ENCODE data around the gene BAIAP2. TPM values are rescaled to one million over a fixed set of nuclear protein-coding genes. Genes with fewer than 3 reads are reported as not detected.
A peak's percentile ranks its signal among the peaks of the same experiment; 100 is the strongest.

Gene BAIAP2
- total and polyA plus RNA-seq, 8 donors, result 21.1 to 263 (median 56.3) TPM

- H3K27ac ChIP-seq, result peak overlapping the region in 4 of 5 donors; percentile 70 to 81 (median 73)
Measured at GRCh38 chr17:81046132-81046769, 11.3 kb downstream of the BAIAP2 start.

GRCh38 chr17:81046770-81047359 is 11.9 kb downstream of the BAIAP2 start:
- Histone ChIP-seq H3K27me3 (no peaks in the 10 kb centered on the region), H3K4me3 (no peak overlapping the region), H3K4me1 (peaks cover 89 to 100% (median 95%) of the 10 kb centered on the region in 4 donors), H3K27ac (peak overlapping the region in 4 of 5 donors; percentile 70 to 81 (median 73)), H3K9me3 (no peaks in the 10 kb centered on the region), H3K36me3 (no peaks in the 10 kb centered on the region)
- no peak for TF ChIP-seq POLR2A (IDR thresholded peaks at IDR 0.05)
- TF ChIP-seq POLR2AphosphoS5 (IDR thresholded peaks at IDR 0.05), result peak in 1 of 3 donors; percentile 7
- no peak for TF ChIP-seq CTCF (IDR thresholded peaks at IDR 0.05)
- DNase-seq, result peak in 1 of 2 donors; percentile 58
- intact Hi-C loops (cut with DNase I; ENCODE audit: low total_unique reads), result no loop called here
- WGBS, 5 donors, result 54 to 82% (median 74%) methylated on average over 12 to 18 of the region's 18 CpGs

More at GRCh38 chr17:81046132-81046769, 11.3 kb downstream of the BAIAP2 start:
- intact Hi-C loops (cut with DNase I; ENCODE audit: low total_unique reads), result no loop called here
- no peak for DNase-seq
- WGBS, 5 donors, result 83 to 92% (median 86%) methylated on average over 12 to 17 of the region's 17 CpGs
- Histone ChIP-seq H3K36me3 (no peaks in the 10 kb centered on the region), H3K4me1 (peaks cover 85 to 100% (median 92%) of the 10 kb centered on the region in 4 donors), H3K4me3 (no peak overlapping the region), H3K27me3 (no peaks in the 10 kb centered on the region), H3K9me3 (no peaks in the 10 kb centered on the region)
- TF ChIP-seq POLR2AphosphoS5 (IDR thresholded peaks at IDR 0.05) (no peak), POLR2A (IDR thresholded peaks at IDR 0.05) (no peak), CTCF (IDR thresholded peaks at IDR 0.05) (no peak), EP300 (IDR thresholded peaks at IDR 0.05) (no peak)

- DNase-seq, result no peak
- H3K36me3 ChIP-seq, result no peaks in the 10 kb centered on the region
- H3K27ac ChIP-seq, result peak overlapping the region in 4 of 5 donors; percentile 77 to 89 (median 80)
- no peak overlapping the region for H3K4me3 ChIP-seq
- intact Hi-C loops (cut with DNase I; ENCODE audit: low total_unique reads), result no loop called here
- H3K4me1 ChIP-seq, result peaks cover 92 to 97% (median 94%) of the 10 kb centered on the region in 4 donors
- no peaks in the 10 kb centered on the region for H3K27me3 ChIP-seq
- WGBS, 5 donors, result 85 to 92% (median 90%) methylated on average over 14 to 28 of the region's 28 CpGs
- no peaks in the 10 kb centered on the region for H3K9me3 ChIP-seq
- TF ChIP-seq POLR2A (IDR thresholded peaks at IDR 0.05), result no peak
- no peak for TF ChIP-seq CTCF (IDR thresholded peaks at IDR 0.05)
- TF ChIP-seq EP300 (IDR thresholded peaks at IDR 0.05), result no peak
- no peak for TF ChIP-seq POLR2AphosphoS5 (IDR thresholded peaks at IDR 0.05)
Measured at GRCh38 chr17:81048827-81049371, 13.9 kb downstream of the BAIAP2 start.

GRCh38 chr17:81049372-81049911 is 14.5 kb downstream of the BAIAP2 start:
- Histone ChIP-seq H3K4me1 (peaks cover 87 to 96% (median 88%) of the 10 kb centered on the region in 4 donors), H3K4me3 (peak overlapping the region in 2 of 4 donors; percentile 11 to 14), H3K36me3 (peaks cover 2 to 4% (median 2%) of the 10 kb centered on the region in 4 donors), H3K27ac (peak overlapping the region; percentile 62 to 89 (median 80)), H3K9me3 (no peaks in the 10 kb centered on the region), H3K27me3 (no peaks in the 10 kb centered on the region)
- WGBS, 5 donors, result 59 to 68% (median 65%) methylated on average over 14 to 17 of the region's 17 CpGs
- intact Hi-C loops (cut with DNase I; ENCODE audit: low total_unique reads), result no loop called here
- TF ChIP-seq POLR2AphosphoS5 (IDR thresholded peaks at IDR 0.05) (no peak), EP300 (IDR thresholded peaks at IDR 0.05) (no peak), CTCF (IDR thresholded peaks at IDR 0.05) (no peak), POLR2A (IDR thresholded peaks at IDR 0.05) (no peak)
- no peak for DNase-seq
